HepG2 (cell line): ENCODE data around the gene SIGLEC6. TPM values are rescaled to one million over a fixed set of nuclear protein-coding genes. Genes with fewer than 3 reads are reported as not detected.

Experiments used
- ATAC-seq: fragments of 200-7000 bp; cut with Tn5 transposase; 3 replicates; pipeline ENCODE4 v1.9.1; 2020; ENCODE audit warnings: mild to moderate bottlenecking, moderate library complexity
- BruUV-seq: library from RNA; stranded (reverse); fragments of 400-500 nt; replicated peaks from 2 replicates; lab custom pipeline; 2021; lab: Mats Ljungman, UMichigan
- CTCF ChIA-PET: fragments of 300-600 bp; formaldehyde crosslinking; extraction: SDS; loops from one replicate; lab custom pipeline; 2021; ENCODE audit warnings: low total read pairs, inconsistent platforms, low intra/inter-chr PET ratio; lab: Yijun Ruan, JAX
- POLR2A ChIA-PET: fragments of 350-600 bp; sonication (Branson Sonifier 250); formaldehyde crosslinking; loops from one replicate; lab custom pipeline; 2020; ENCODE audit warnings: antibody characterized with exemption, inconsistent platforms; lab: Yijun Ruan, JAX
- DNase-seq: peaks from one replicate; pipeline ENCODE4 v3.0.0-alpha.2; 2015; ENCODE audit warnings: low spot score
- FAIRE-seq: peaks from 3 replicates; lab custom pipeline; 2011; peaks lifted over from hg19 to GRCh38; lab: Jason Lieb, UNC
- H2AFZ ChIP-seq: one replicate; pipeline ENCODE4 v1.6.1; 2011; ENCODE audit warnings: low read length, inconsistent platforms
- H3K27ac ChIP-seq: fragments of 300-600 bp; 3 replicates; pipeline ENCODE4 v1.8.0; 2011; ENCODE audit warnings: mixed run types, mild to moderate bottlenecking, mixed read lengths, low read length, inconsistent platforms; ENCODE audit not compliant: insufficient read depth; ENCODE audit errors: extremely low read length
- H3K27me3 ChIP-seq, 2 experiments: fragments of 200-600 bp in 1 of 2; 2 replicates in 1 of 2; 3 replicates in 1 of 2; pipeline versions ENCODE4 v1.6.0 to v1.8.0; 2011; ENCODE audit warnings: low read length in 2 of 2, mild to moderate bottlenecking in 2 of 2, moderate library complexity in 2 of 2, inconsistent platforms in 1 of 2; ENCODE audit not compliant: insufficient read depth in 2 of 2, control insufficient read depth in 1 of 2
- H3K36me3 ChIP-seq, 2 experiments: fragments of 200-600 bp in 1 of 2; replicated peaks in 1 of 2; 2 replicates in 1 of 2; 3 replicates in 1 of 2; pipeline versions ENCODE4 v1.5.1 to v1.8.0; 2011; ENCODE audit warnings: low read length in 2 of 2, inconsistent platforms in 1 of 2; ENCODE audit not compliant: insufficient read depth in 2 of 2, control insufficient read depth in 1 of 2
- H3K4me1 ChIP-seq: 2 replicates; pipeline ENCODE4 v1.5.1; 2012; ENCODE audit warnings: low read length, inconsistent platforms; ENCODE audit not compliant: insufficient read depth
- H3K4me2 ChIP-seq: 2 replicates; pipeline ENCODE4 v1.6.0; 2011; ENCODE audit warnings: low read depth, low read length, inconsistent platforms
- H3K4me3 ChIP-seq, 3 experiments: fragments of 200-600 bp in 1 of 3; sonication (generic), shearing (Covaris generic) in 1 of 3; replicated peaks in 1 of 3; 2 replicates each; pipeline ENCODE4 v1.5.1; 2011 to 2016; ENCODE audit warnings: low read length in 3 of 3, inconsistent platforms in 2 of 3, low read depth in 2 of 3, mild to moderate bottlenecking in 2 of 3, control low read depth in 1 of 3, mixed read lengths in 1 of 3; ENCODE audit not compliant: insufficient read depth in 1 of 3
- H3K79me2 ChIP-seq: one replicate; pipeline ENCODE4 v1.6.1; 2011; ENCODE audit warnings: low read length, inconsistent platforms; ENCODE audit not compliant: insufficient read depth
- H3K9ac ChIP-seq: 2 replicates; pipeline ENCODE4 v1.6.0; 2011; ENCODE audit warnings: mild to moderate bottlenecking, low read depth, low read length, inconsistent platforms; ENCODE audit not compliant: insufficient read depth
- H3K9me3 ChIP-seq: 2 replicates; pipeline ENCODE4 v1.5.1; 2012; ENCODE audit warnings: mild to moderate bottlenecking, low read length
- H4K20me1 ChIP-seq: 2 replicates; pipeline ENCODE4 v1.6.0; 2011; ENCODE audit warnings: inconsistent platforms, mild to moderate bottlenecking, low read length, moderate library complexity; ENCODE audit not compliant: insufficient read depth
- CC2D1A ChIP-seq: sonication (generic); formaldehyde crosslinking; IDR thresholded peaks from 2 replicates; pipeline ENCODE4 v1.8.1; 2023; ENCODE audit warnings: mild to moderate bottlenecking, missing genetic modification reagents
- FOXP4 ChIP-seq: sonication (generic); formaldehyde crosslinking; IDR thresholded peaks from 2 replicates; pipeline ENCODE4 v1.4.0; 2020; ENCODE audit warnings: missing genetic modification reagents
- HDAC6 ChIP-seq: fragments of 200-600 bp; sonication (generic); IDR thresholded peaks from 2 replicates; pipeline ENCODE4 v1.7.0; 2017; ENCODE audit warnings: mild to moderate bottlenecking, antibody characterized with exemption, low read length, low read depth
- IRF2 ChIP-seq: IDR thresholded peaks from 2 replicates; pipeline ENCODE4 v1.6.1; 2018; ENCODE audit warnings: missing genetic modification reagents, missing compliant biosample characterization
- POLR2AphosphoS5 ChIP-seq: IDR thresholded peaks from 2 replicates; pipeline ENCODE4 v1.6.1; 2012; ENCODE audit warnings: low read depth, low read length
- THAP11 ChIP-seq: IDR thresholded peaks from 2 replicates; pipeline ENCODE4 v1.6.1; 2016; ENCODE audit warnings: missing biosample characterization, missing genetic modification reagents
- ZBTB40 ChIP-seq, 2 experiments: fragments of 450-650 bp in 1 of 2; sonication (generic) in 1 of 2; formaldehyde crosslinking in 1 of 2; IDR thresholded peaks; 2 replicates each; pipeline versions ENCODE4 v1.6.1 to v1.8.0; 2016 to 2022; ENCODE audit warnings: antibody characterized with exemption in 1 of 2, mild to moderate bottlenecking in 1 of 2, missing genetic modification reagents in 1 of 2
- ZNF574 ChIP-seq: sonication (generic); formaldehyde crosslinking; IDR thresholded peaks from 2 replicates; pipeline ENCODE4 v1.4.0; 2020; ENCODE audit warnings: missing genetic modification reagents
- WGBS: methylation state at CpG from one replicate; pipeline ENCODE4 v1.1.6; 2017; ENCODE audit warnings: low lambda C conversion rate; 5-methylcytosine and 5-hydroxymethylcytosine counted together
- in situ Hi-C: cut with HindIII; loops from 2 replicates; pipeline ENCODE4 v1.10.0; 2017; ENCODE audit warnings: low pct_unique_long_range_greater_than_20kb; ENCODE audit not compliant: extremely low pct_ligation_motif_present
- intact Hi-C: fragments of 100-400 bp; cut with micrococcal nuclease; formaldehyde crosslinking; loops from one replicate; pipeline ENCODE4 v1.10.0; 2022; ENCODE audit not compliant: unreplicated experiment
- polyA plus RNA-seq, 8 experiments: library from polyadenylated mRNA; depleted of rRNA in 3 of 8; stranded (reverse) in 7 of 8; unstranded in 1 of 8; fragments of >200 nt; fragmentation: Illumina TruSeq in 4 of 8; extraction: Trizol in 4 of 8; gene quantifications; 2 replicates each; pipeline versions ENCODE4 v1.2.1 to v1.2.3, GENCODE V29; 2011 to 2016; ENCODE audit warnings: low read depth in 4 of 8, missing spikeins in 1 of 8, mixed read lengths in 1 of 8; ENCODE audit not compliant: insufficient read depth in 1 of 8
- total RNA-seq, 5 experiments: library from RNA; depleted of rRNA; stranded (reverse); fragments of >200 nt; fragmentation: Illumina TruSeq; extraction: Trizol; gene quantifications; 2 replicates each; pipeline ENCODE4 v1.2.3, GENCODE V29; 2016; ENCODE audit warnings: low read depth in 1 of 5

Gene SIGLEC6
- total and polyA plus RNA-seq, 2 of the 13 experiments (the other 11 are each of a cell fraction or from before 2014, with no cell fraction given) = not detected

GRCh38 chr19:51570962-51571575, 39.6 kb upstream of the SIGLEC6 start, which contains the start of gene ZNF175:
ZNF175 (plus strand) TSS chr19:51571283; CDS start chr19:51573330, 2,047 bp downstream.
- ChIA-PET POLR2A (no interaction called here), CTCF (no interaction called here)
- H3K9ac ChIP-seq = peak within 1 kb of the TSS; percentile 64; the same call in 1 of the 2 replicates
- H3K27ac ChIP-seq = no peak within 1 kb of the TSS
- no TSS peak for BruUV-seq
- in situ Hi-C loops = no loop called here
- H3K4me1 ChIP-seq = peaks cover 9% of the 10 kb centered on the region
- no peaks in the 10 kb centered on the region for H3K9me3 ChIP-seq
- peak within 1 kb of the TSS; percentile 80 for H3K4me2 ChIP-seq
- FAIRE-seq (peak; percentile 89), ATAC-seq (peak; percentile 80), DNase-seq (peak; percentile 86)
- H3K79me2 ChIP-seq = no peaks in the 10 kb centered on the region
- 30% methylated on average over 29 of the region's 30 CpGs for WGBS
- no peaks in the 10 kb centered on the region for H4K20me1 ChIP-seq
- intact Hi-C loops = no loop called here
- H3K36me3 ChIP-seq = no peaks in the 10 kb centered on the region
- peak within 1 kb of the TSS; percentile 65 to 75 (median 70) for H3K4me3 ChIP-seq
- peaks cover 0 to 1% of the 10 kb centered on the region in 2 experiments; a peak in 1 of 5 replicates for H3K27me3 ChIP-seq
- no peak within 1 kb of the TSS for H2AFZ ChIP-seq
- TF ChIP-seq CC2D1A (CRISPR knock-in tag) (no peak), FOXP4 (0 out of 2 replicates have a peak, but pooled peaks have one; percentile 12), POLR2AphosphoS5 (peak; percentile 41; the same call in 1 of the 2 replicates), IRF2 (peak; percentile 70), HDAC6 (no peak), THAP11 (CRISPR knock-in tag) (peak; percentile 91), ZNF574 (CRISPR knock-in tag) (peak; percentile 99), ZBTB40 (IDR thresholded peaks at IDR 0.05) (0 out of 2 replicates have a peak, but pooled peaks have one; percentile 8), ZBTB40 (CRISPR knock-in tag; IDR thresholded peaks at IDR 0.05) (peak; percentile 33; the same call in 1 of the 2 replicates)
